GM12878 (cell line): Measurements from ENCODE around the gene COQ5. TPM values are rescaled to one million over a fixed set of nuclear protein-coding genes. Genes with fewer than 3 reads are reported as not detected.

Source experiments
- ATAC-seq: fragments of 200-7000 bp; cut with Tn5 transposase; 3 replicates; pipeline ENCODE4 v1.9.1; 2020; ENCODE audit warnings: mild to moderate bottlenecking, moderate library complexity
- BruUV-seq: library from RNA; stranded (reverse); fragments of 400-500 nt; replicated peaks from 2 replicates; lab custom pipeline; 2021; lab: Mats Ljungman, UMichigan
- CTCF ChIA-PET: fragments of 300-600 bp; sonication (Branson Sonifier 250); formaldehyde crosslinking; extraction: SDS; loops from one replicate; lab custom pipeline; 2021; ENCODE audit warnings: inconsistent platforms; lab: Yijun Ruan, JAX
- POLR2A ChIA-PET: fragments of 350-600 bp; formaldehyde crosslinking; extraction: SDS; loops from one replicate; lab custom pipeline; 2021; ENCODE audit warnings: inconsistent platforms; lab: Charles Lee
- RAD21 ChIA-PET: fragments of 300-600 bp; sonication (Branson Sonifier 250); formaldehyde crosslinking; loops from one replicate; lab custom pipeline; 2023; ENCODE audit warnings: antibody characterized with exemption; ENCODE audit not compliant: unreplicated experiment; lab: Charles Lee
- SMC1A ChIA-PET: fragments of 300-600 bp; sonication (Branson Sonifier 250); formaldehyde crosslinking; loops from one replicate; lab custom pipeline; 2023; ENCODE audit not compliant: unreplicated experiment, uncharacterized antibody; lab: Charles Lee
- DNase-seq: peaks from one replicate; pipeline ENCODE4 v3.0.0-alpha.2; 2011; ENCODE audit warnings: low read depth, low spot score
- FAIRE-seq: peaks from 3 replicates; lab custom pipeline; 2011; peaks lifted over from hg19 to GRCh38; lab: Jason Lieb, UNC
- H2AFZ ChIP-seq: 2 replicates; pipeline ENCODE4 v1.6.0; 2011; ENCODE audit warnings: low read depth, low read length, control low read depth; ENCODE audit not compliant: control insufficient read depth
- H3K27ac ChIP-seq: 2 replicates; pipeline ENCODE4 v1.5.1; 2011; ENCODE audit warnings: control low read depth; ENCODE audit not compliant: control insufficient read depth, insufficient read depth
- H3K27me3 ChIP-seq, 2 experiments: replicated peaks in 1 of 2; 2 replicates each; pipeline versions ENCODE4 v1.6.0 to v1.6.1; 2011; ENCODE audit warnings: low read length in 1 of 2; ENCODE audit not compliant: control insufficient read depth in 2 of 2, insufficient read depth in 2 of 2
- H3K36me3 ChIP-seq, 2 experiments: 2 replicates each; pipeline ENCODE4 v1.5.1; 2011; ENCODE audit warnings: low read length in 1 of 2; ENCODE audit not compliant: control insufficient read depth in 2 of 2, insufficient read depth in 2 of 2
- H3K4me1 ChIP-seq: 2 replicates; pipeline ENCODE4 v1.6.1; 2011; ENCODE audit warnings: mild to moderate bottlenecking, low read length, moderate library complexity, mixed read lengths; ENCODE audit not compliant: control insufficient read depth, insufficient read depth
- H3K4me2 ChIP-seq: 2 replicates; pipeline ENCODE4 v1.6.0; 2011; ENCODE audit warnings: control low read depth; ENCODE audit not compliant: control insufficient read depth, insufficient read depth
- H3K4me3 ChIP-seq: fragments of 200-600 bp; sonication (generic); 2 replicates; pipeline ENCODE4 v1.5.1; 2016
- H3K79me2 ChIP-seq: 2 replicates; pipeline ENCODE4 v1.6.0; 2011; ENCODE audit warnings: low read length; ENCODE audit not compliant: control insufficient read depth, insufficient read depth
- H3K9ac ChIP-seq: 2 replicates; pipeline ENCODE4 v1.8.0; 2011; ENCODE audit warnings: low read length, control low read depth, mixed read lengths; ENCODE audit not compliant: control insufficient read depth, insufficient read depth
- H3K9me3 ChIP-seq: replicated peaks from 3 replicates; pipeline ENCODE4 v1.5.1; 2011; ENCODE audit warnings: mild to moderate bottlenecking, low read length; ENCODE audit not compliant: control insufficient read depth, insufficient read depth
- H4K20me1 ChIP-seq: 2 replicates; pipeline ENCODE4 v1.6.0; 2011; ENCODE audit not compliant: control insufficient read depth, insufficient read depth
- CBX3 ChIP-seq: fragments of 200-600 bp; sonication (generic); IDR thresholded peaks from 2 replicates; pipeline ENCODE4 v1.6.1; 2016; ENCODE audit warnings: low read depth, borderline replicate concordance
- CREB1 ChIP-seq: IDR thresholded peaks from 2 replicates; pipeline ENCODE4 v1.6.1; 2012; ENCODE audit warnings: low read depth, mild to moderate bottlenecking, inconsistent platforms
- CREM ChIP-seq: IDR thresholded peaks from 2 replicates; pipeline ENCODE4 v1.6.1; 2014; ENCODE audit warnings: antibody characterized with exemption, low read depth
- ETV6 ChIP-seq, 2 experiments: fragments of 450-650 bp in 1 of 2; IDR thresholded peaks in 1 of 2; conservative IDR thresholded peaks in 1 of 2; 2 replicates each; pipeline ENCODE4 v1.6.1; 2014; ENCODE audit warnings: antibody characterized with exemption in 1 of 2, borderline replicate concordance in 1 of 2, low read depth in 1 of 2, mild to moderate bottlenecking in 1 of 2, moderate library complexity in 1 of 2
- IKZF1 ChIP-seq: fragments of 450-650 bp; conservative IDR thresholded peaks from 2 replicates; pipeline ENCODE4 v1.6.1; 2017; ENCODE audit warnings: antibody characterized with exemption, mild to moderate bottlenecking
- MEF2B ChIP-seq: fragments of 450-650 bp; IDR thresholded peaks from 2 replicates; pipeline ENCODE4 v1.6.1; 2018; ENCODE audit warnings: mild to moderate bottlenecking, moderate library complexity; ENCODE audit not compliant: partially characterized antibody, poor library complexity, severe bottlenecking
- MTA3 ChIP-seq: IDR thresholded peaks from 2 replicates; pipeline ENCODE4 v1.6.1; 2012; ENCODE audit warnings: low read length, inconsistent platforms, borderline replicate concordance
- NFYB ChIP-seq: IDR thresholded peaks from 2 replicates; pipeline ENCODE4 v1.6.1; 2011; ENCODE audit warnings: low read depth, mild to moderate bottlenecking, low read length, improper control_type of control experiment, moderate library complexity; ENCODE audit not compliant: insufficient read depth
- SREBF1 ChIP-seq: IDR thresholded peaks from 2 replicates; pipeline ENCODE4 v1.6.1; 2012; ENCODE audit warnings: mild to moderate bottlenecking, low read length
- WGBS: methylation state at CpG from one replicate; pipeline ENCODE4 v1.1.6; 2016; ENCODE audit warnings: low lambda C conversion rate; ENCODE audit not compliant: insufficient replicate concordance, insufficient coverage; ENCODE audit errors: missing lambda C conversion rate; 5-methylcytosine and 5-hydroxymethylcytosine counted together
- in situ Hi-C: fragments of 300-500 bp; cut with MboI; formaldehyde crosslinking; loops from 9 replicates; pipeline ENCODE4 v1.14.3; 2018; ENCODE audit warnings: mixed read lengths
- intact Hi-C: fragments of 100-400 bp; cut with micrococcal nuclease; formaldehyde crosslinking; loops from one replicate; pipeline ENCODE4 v1.14.2; 2022; ENCODE audit not compliant: unreplicated experiment
- polyA plus RNA-seq, 11 experiments: library from polyadenylated mRNA; depleted of rRNA in 4 of 11; unstranded in 6 of 11; stranded (reverse) in 5 of 11; fragments of >200 nt; fragmentation: Nextera tagmentation in 4 of 11; fragmentation: Illumina TruSeq in 1 of 11; extraction: Ambion mirVana in 4 of 11; extraction: Trizol in 1 of 11; gene quantifications; 1 replicate in 1 of 11; 2 replicates in 10 of 11; pipeline versions ENCODE4 v1.2.1 to v1.2.3, GENCODE V29; 2011 to 2016; ENCODE audit warnings: inconsistent platforms in 2 of 11, missing spikeins in 2 of 11, low read depth in 1 of 11
- total RNA-seq, 4 experiments: library from RNA; depleted of rRNA in 3 of 4; stranded (reverse); fragments of >200 nt in 3 of 4; fragmentation: Illumina TruSeq in 1 of 4; extraction: Trizol in 1 of 4; gene quantifications; 2 replicates each; pipeline versions ENCODE4 v1.2.1 to v1.2.3, GENCODE V29; 2013 to 2021
- TF ChIP-seq, protein P1 (sequence below): fragments of 450-650 bp; IDR thresholded peaks from 2 replicates; pipeline ENCODE4 v1.6.1; 2016; ENCODE audit warnings: mild to moderate bottlenecking
- TF ChIP-seq, protein P2 (sequence below): fragments of 150-350 bp; IDR thresholded peaks from 2 replicates; pipeline ENCODE4 v1.6.1; 2014; ENCODE audit warnings: mild to moderate bottlenecking, low read depth, low read length
- TF ChIP-seq, protein P3 (sequence below): IDR thresholded peaks from 2 replicates; pipeline ENCODE4 v1.6.1; 2011; ENCODE audit warnings: mild to moderate bottlenecking, low read depth, low read length, moderate library complexity; ENCODE audit not compliant: insufficient replicate concordance

The COQ5 gene
- total and polyA plus RNA-seq, 10 of the 15 experiments (the other 5 are each of a cell fraction or from before 2014, with no cell fraction given), result 24.8 to 69.3 (median 37.8) TPM

- Histone ChIP-seq H3K27ac (no peak overlapping the region), H3K9ac (no peak overlapping the region), H3K9me3 (no peaks in the 10 kb centered on the region), H3K36me3 (no peaks in the 10 kb centered on the region; a peak in 1 of 4 replicates), H3K79me2 (peaks cover 11% of the 10 kb centered on the region), H2AFZ (no peak overlapping the region), H3K4me1 (peaks cover 4% of the 10 kb centered on the region), H3K4me3 (no peak overlapping the region), H4K20me1 (no peaks in the 10 kb centered on the region), H3K4me2 (no peak overlapping the region), H3K27me3 (no peaks in the 10 kb centered on the region)
- ChIA-PET RAD21 (no interaction called here), POLR2A (interaction anchor here (0.5 to 1.2 kb wide), 2 partner anchors 12 kb away, joined by 3 to 5 read pairs; no protein-coding TSS in a partner anchor), SMC1A (interaction anchor here (0.9 kb wide), 1 partner anchor 52 kb away, joined by 3 read pairs; no protein-coding TSS in a partner anchor), CTCF (interaction anchor here (0.9 to 1.6 kb wide), 2 partner anchors 21 to 51 kb away, joined by 3 to 4 read pairs; partner anchors contain the start of gene SRSF9)
- 100% methylated on average over 2 of the region's 2 CpGs for WGBS
- TF ChIP-seq, protein P1, sequence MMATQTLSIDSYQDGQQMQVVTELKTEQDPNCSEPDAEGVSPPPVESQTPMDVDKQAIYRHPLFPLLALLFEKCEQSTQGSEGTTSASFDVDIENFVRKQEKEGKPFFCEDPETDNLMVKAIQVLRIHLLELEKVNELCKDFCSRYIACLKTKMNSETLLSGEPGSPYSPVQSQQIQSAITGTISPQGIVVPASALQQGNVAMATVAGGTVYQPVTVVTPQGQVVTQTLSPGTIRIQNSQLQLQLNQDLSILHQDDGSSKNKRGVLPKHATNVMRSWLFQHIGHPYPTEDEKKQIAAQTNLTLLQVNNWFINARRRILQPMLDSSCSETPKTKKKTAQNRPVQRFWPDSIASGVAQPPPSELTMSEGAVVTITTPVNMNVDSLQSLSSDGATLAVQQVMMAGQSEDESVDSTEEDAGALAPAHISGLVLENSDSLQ, result no peak
- TF ChIP-seq MEF2B (no peak), CREM (no peak), MTA3 (no peak), CREB1 (no peak), NFYB (no peak), IKZF1 (no peak), CBX3 (no peak), ETV6 (conservative IDR thresholded peaks at IDR 0.05 in 1 of 2, IDR thresholded peaks at IDR 0.05 in 1 of 2; ENCODE audit: borderline replicate concordance in 1 of 2, low read depth in 1 of 2) (no peak), SREBF1 (no peak)
- TF ChIP-seq, protein P2, sequence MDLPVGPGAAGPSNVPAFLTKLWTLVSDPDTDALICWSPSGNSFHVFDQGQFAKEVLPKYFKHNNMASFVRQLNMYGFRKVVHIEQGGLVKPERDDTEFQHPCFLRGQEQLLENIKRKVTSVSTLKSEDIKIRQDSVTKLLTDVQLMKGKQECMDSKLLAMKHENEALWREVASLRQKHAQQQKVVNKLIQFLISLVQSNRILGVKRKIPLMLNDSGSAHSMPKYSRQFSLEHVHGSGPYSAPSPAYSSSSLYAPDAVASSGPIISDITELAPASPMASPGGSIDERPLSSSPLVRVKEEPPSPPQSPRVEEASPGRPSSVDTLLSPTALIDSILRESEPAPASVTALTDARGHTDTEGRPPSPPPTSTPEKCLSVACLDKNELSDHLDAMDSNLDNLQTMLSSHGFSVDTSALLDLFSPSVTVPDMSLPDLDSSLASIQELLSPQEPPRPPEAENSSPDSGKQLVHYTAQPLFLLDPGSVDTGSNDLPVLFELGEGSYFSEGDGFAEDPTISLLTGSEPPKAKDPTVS, result no peak
- TF ChIP-seq, protein P3, sequence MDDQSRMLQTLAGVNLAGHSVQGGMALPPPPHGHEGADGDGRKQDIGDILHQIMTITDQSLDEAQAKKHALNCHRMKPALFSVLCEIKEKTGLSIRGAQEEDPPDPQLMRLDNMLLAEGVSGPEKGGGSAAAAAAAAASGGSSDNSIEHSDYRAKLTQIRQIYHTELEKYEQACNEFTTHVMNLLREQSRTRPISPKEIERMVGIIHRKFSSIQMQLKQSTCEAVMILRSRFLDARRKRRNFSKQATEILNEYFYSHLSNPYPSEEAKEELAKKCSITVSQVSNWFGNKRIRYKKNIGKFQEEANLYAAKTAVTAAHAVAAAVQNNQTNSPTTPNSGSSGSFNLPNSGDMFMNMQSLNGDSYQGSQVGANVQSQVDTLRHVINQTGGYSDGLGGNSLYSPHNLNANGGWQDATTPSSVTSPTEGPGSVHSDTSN, result no peak
- DNase-seq, result no peak
- in situ Hi-C loops, result no loop called here
- intact Hi-C loops, result no loop called here
- ATAC-seq, result no peak
- no peak for FAIRE-seq
- no TSS peak for BruUV-seq
These were observed 38.0 kb downstream of the COQ5 start for GRCh38 chr12:120490833-120491512.
